ENCODE measurements around the gene ARMH3. TPM values are rescaled to one million over a fixed set of nuclear protein-coding genes. Genes with fewer than 3 reads are reported as not detected.

ARMH3 gene
- total RNA-seq, 1 experiment from 2014 or later: 17.1 TPM

GRCh38 chr10:101920546-101920945 is 135.4 kb downstream of the ARMH3 start:
- H3K27ac Mint-ChIP-seq: no peak overlapping the region
- H3K4me1 Mint-ChIP-seq: peaks cover 26% of the 10 kb centered on the region
- H3K9me3 Mint-ChIP-seq: no peaks in the 10 kb centered on the region
- H3K4me3 Mint-ChIP-seq: no peak overlapping the region
- ChIA-PET POLR2A (no interaction called here), CTCF (no interaction called here)
- TF ChIP-seq ZNF263 (CRISPR knock-in tag; IDR thresholded peaks at IDR 0.05; ENCODE audit: low read depth) (no peak), NFATC4 (CRISPR knock-in tag; IDR thresholded peaks at IDR 0.05) (no peak), ZNF138 (CRISPR knock-in tag; conservative IDR thresholded peaks at IDR 0.05) (no peak), USF2 (CRISPR knock-in tag; IDR thresholded peaks at IDR 0.05) (no peak), IRF1 (CRISPR knock-in tag; IDR thresholded peaks at IDR 0.05) (no peak), CREM (CRISPR knock-in tag; IDR thresholded peaks at IDR 0.05) (no peak), KAT7 (CRISPR knock-in tag; IDR thresholded peaks at IDR 0.05; ENCODE audit: borderline replicate concordance) (no peak), ZNF396 (CRISPR knock-in tag; IDR thresholded peaks at IDR 0.05; ENCODE audit: borderline replicate concordance) (no peak), ZNF317 (CRISPR knock-in tag; IDR thresholded peaks at IDR 0.05; ENCODE audit: borderline replicate concordance, low read depth) (no peak)
- no peaks in the 10 kb centered on the region for H3K36me3 Mint-ChIP-seq
- DNase-seq (ENCODE audit: low spot score) (no peak), ATAC-seq (no peak)
- H3K27me3 Mint-ChIP-seq (ENCODE audit: low read depth): no peaks in the 10 kb centered on the region

GRCh38 chr10:101919026-101919770 is 136.8 kb downstream of the ARMH3 start:
- DNase-seq (ENCODE audit: low spot score): no peak
- H3K4me3 Mint-ChIP-seq: no peak overlapping the region
- no peaks in the 10 kb centered on the region for H3K9me3 Mint-ChIP-seq
- ChIA-PET CTCF (interaction anchor here (1.0 to 2.0 kb wide), 4 partner anchors 29 to 90 kb away, joined by 4 to 15 read pairs (median 7); partner anchors contain the start of gene KCNIP2), POLR2A (interaction anchor here (0.9 kb wide), 1 partner anchor 9 kb away, joined by 3 read pairs; no protein-coding TSS in a partner anchor)
- peak overlapping the region; percentile 90 for H3K27ac Mint-ChIP-seq
- no peaks in the 10 kb centered on the region for H3K36me3 Mint-ChIP-seq
- ATAC-seq: peak; percentile 34
- no peaks in the 10 kb centered on the region for H3K27me3 Mint-ChIP-seq (ENCODE audit: low read depth)
- H3K4me1 Mint-ChIP-seq: peaks cover 26% of the 10 kb centered on the region
- TF ChIP-seq ETV6 (CRISPR knock-in tag; IDR thresholded peaks at IDR 0.05) (no peak), NR1H2 (CRISPR knock-in tag; IDR thresholded peaks at IDR 0.05) (no peak), HMGXB4 (CRISPR knock-in tag; IDR thresholded peaks at IDR 0.05) (no peak), ZNF219 (CRISPR knock-in tag; IDR thresholded peaks at IDR 0.05; ENCODE audit: borderline replicate concordance) (no peak), CTCF (IDR thresholded peaks at IDR 0.05) (no peak), ZNF263 (CRISPR knock-in tag; IDR thresholded peaks at IDR 0.05; ENCODE audit: low read depth) (no peak), PREB (CRISPR knock-in tag; IDR thresholded peaks at IDR 0.05; ENCODE audit: borderline replicate concordance) (no peak), IRF1 (CRISPR knock-in tag; IDR thresholded peaks at IDR 0.05) (no peak), CREM (CRISPR knock-in tag; IDR thresholded peaks at IDR 0.05) (no peak), JUN (CRISPR knock-in tag; IDR thresholded peaks at IDR 0.05) (no peak), NR3C1 (CRISPR knock-in tag; conservative IDR thresholded peaks at IDR 0.05; ENCODE audit: low read depth) (no peak), ZNF138 (CRISPR knock-in tag; conservative IDR thresholded peaks at IDR 0.05) (no peak), TEAD4 (CRISPR knock-in tag; IDR thresholded peaks at IDR 0.05) (no peak), ATF3 (CRISPR knock-in tag; conservative IDR thresholded peaks at IDR 0.05) (no peak), ZNF416 (CRISPR knock-in tag; IDR thresholded peaks at IDR 0.05) (no peak)
